Neural progenitor cell (in vitro differentiated cells): ENCODE measurements around the gene FAM131C. TPM values are rescaled to one million over a fixed set of nuclear protein-coding genes. Genes with fewer than 3 reads are reported as not detected.
"Not testable (repeated sequence)": the region's sequence is repeated elsewhere in the genome, so short reads cannot be mapped to it uniquely, and the experiment has no call there.

Experiments used
- DNase-seq: peaks from one replicate; pipeline ENCODE4 v3.0.0-alpha.2; 2016; ENCODE audit warnings: low spot score
- H2AFZ ChIP-seq: fragments of 200-600 bp; sonication (generic); replicated peaks from 2 replicates; pipeline ENCODE4 v1.6.1; 2016; ENCODE audit warnings: antibody characterized with exemption
- H3F3A ChIP-seq: fragments of 200-600 bp; sonication (generic); 2 replicates; pipeline ENCODE4 v1.6.1; 2016; ENCODE audit warnings: antibody characterized with exemption, low read depth
- H3K27ac ChIP-seq: fragments of 200-600 bp; sonication (generic); 2 replicates; pipeline ENCODE4 v1.5.1; 2016; ENCODE audit warnings: mild to moderate bottlenecking
- H3K27me3 ChIP-seq: fragments of 200-600 bp; sonication (generic); 2 replicates; pipeline ENCODE4 v1.6.1; 2016; ENCODE audit warnings: mild to moderate bottlenecking, moderate library complexity
- H3K36me3 ChIP-seq: fragments of 200-600 bp; sonication (generic); 2 replicates; pipeline ENCODE4 v1.5.1; 2016
- H3K4me1 ChIP-seq: fragments of 200-600 bp; sonication (generic); 2 replicates; pipeline ENCODE4 v1.6.1; 2016; ENCODE audit warnings: mixed run types
- H3K4me2 ChIP-seq: fragments of 200-600 bp; sonication (generic); 2 replicates; pipeline ENCODE4 v1.6.1; 2016
- H3K4me3 ChIP-seq: fragments of 200-600 bp; sonication (generic); 2 replicates; pipeline ENCODE4 v1.5.1; 2016
- H3K79me2 ChIP-seq: fragments of 200-600 bp; sonication (generic); 2 replicates; pipeline ENCODE4 v1.6.1; 2016; ENCODE audit warnings: low read depth
- H3K9ac ChIP-seq: fragments of 200-600 bp; sonication (generic); 2 replicates; pipeline ENCODE4 v1.6.1; 2016
- H3K9me3 ChIP-seq: fragments of 200-600 bp; sonication (generic); 2 replicates; pipeline ENCODE4 v1.5.1; 2016; ENCODE audit warnings: low read depth
- H4K20me1 ChIP-seq: fragments of 200-600 bp; sonication (generic); 2 replicates; pipeline ENCODE4 v1.6.1; 2016; ENCODE audit warnings: low read depth
- H3K27ac Mint-ChIP-seq: 3 replicates; pipeline ENCODE4 v1.8.0; 2021; ENCODE audit warnings: mixed read lengths
- H3K27me3 Mint-ChIP-seq: 2 replicates; pipeline ENCODE4 v1.8.0; 2022; ENCODE audit warnings: low read depth, mild to moderate bottlenecking, inconsistent platforms, moderate library complexity, mixed read lengths; ENCODE audit not compliant: insufficient read depth
- H3K36me3 Mint-ChIP-seq: 3 replicates; pipeline ENCODE4 v1.8.0; 2021; ENCODE audit warnings: mixed read lengths
- H3K4me1 Mint-ChIP-seq: 3 replicates; pipeline ENCODE4 v1.8.0; 2021; ENCODE audit warnings: mixed read lengths
- H3K4me3 Mint-ChIP-seq: 3 replicates; pipeline ENCODE4 v1.8.0; 2021; ENCODE audit warnings: mild to moderate bottlenecking, moderate library complexity, mixed read lengths
- H3K9me3 Mint-ChIP-seq: 3 replicates; pipeline ENCODE4 v1.8.0; 2020; ENCODE audit warnings: mixed read lengths
- EZH2 ChIP-seq: fragments of 200-600 bp; sonication (generic); IDR thresholded peaks from 2 replicates; pipeline ENCODE4 v1.6.1; 2017; ENCODE audit warnings: antibody characterized with exemption, mild to moderate bottlenecking, moderate library complexity
- EZH2phosphoT487 ChIP-seq: fragments of 200-600 bp; sonication (generic); IDR thresholded peaks from 2 replicates; pipeline ENCODE4 v1.6.1; 2017; ENCODE audit warnings: antibody characterized with exemption
- total RNA-seq: library from RNA; depleted of rRNA; stranded (reverse); fragments of >200 nt; gene quantifications from 2 replicates; pipeline ENCODE4 v1.2.3, GENCODE V29; 2015; ENCODE audit warnings: low replicate concordance
- TF ChIP-seq, protein P1 (sequence below): fragments of 200-600 bp; sonication (generic); IDR thresholded peaks from 2 replicates; pipeline ENCODE4 v1.5.1; 2017; ENCODE audit warnings: antibody characterized with exemption, mild to moderate bottlenecking

The FAM131C gene
- total RNA-seq, 1 donor from 2014 or later: 0.13 TPM

DNA sequence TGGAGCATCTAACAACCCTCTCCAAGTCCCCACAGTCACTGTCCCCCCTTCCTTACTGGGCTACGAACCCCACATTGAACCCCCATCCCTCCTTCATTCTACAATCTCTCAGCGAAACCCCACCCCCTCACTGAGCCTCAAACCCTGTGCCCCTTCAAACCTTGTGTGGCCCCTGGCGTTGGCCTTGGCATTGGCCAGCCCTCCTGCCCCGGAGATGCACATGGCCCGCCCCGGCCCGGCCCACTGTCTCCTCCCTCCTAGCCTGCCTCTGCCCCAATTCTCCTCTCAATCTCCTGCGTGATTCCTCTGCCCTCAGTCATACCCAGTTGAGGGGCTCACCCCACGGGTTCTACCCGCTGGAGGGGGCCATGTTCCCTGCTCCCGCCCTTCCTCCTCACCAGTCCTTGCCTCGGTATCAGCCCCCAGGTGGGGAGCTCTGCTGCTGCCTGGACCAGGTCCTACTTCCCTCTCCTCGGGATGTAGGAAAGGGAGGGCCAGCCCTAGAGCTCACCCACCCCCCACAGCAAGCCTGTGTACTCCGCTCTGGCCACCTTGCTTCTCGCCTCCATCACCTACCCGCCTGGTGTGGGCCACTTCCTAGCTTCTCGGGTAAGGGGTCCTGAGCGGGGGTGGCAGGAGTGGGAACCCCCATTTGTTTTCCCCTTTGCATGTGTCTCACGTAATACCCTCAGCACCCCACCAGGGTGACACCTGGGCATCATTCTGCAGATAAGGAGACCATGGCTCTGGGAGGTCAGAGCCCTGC, 45.0 kb downstream of the FAM131C start:
- Histone ChIP-seq H3K27me3 (peaks cover 23% of the 10 kb centered on the region), H3K4me3 (no peak overlapping the region), H3F3A (no peaks in the 10 kb centered on the region), H3K4me1 (peaks cover 7% of the 10 kb centered on the region), H3K36me3 (no peaks in the 10 kb centered on the region), H3K9ac (no peak overlapping the region), H2AFZ (no peak overlapping the region), H3K4me2 (no peak overlapping the region), H3K9me3 (no peaks in the 10 kb centered on the region), H4K20me1 (no peaks in the 10 kb centered on the region), H3K27ac (no peak overlapping the region), H3K79me2 (no peaks in the 10 kb centered on the region)
- Mint-ChIP-seq H3K9me3 (no peaks in the 10 kb centered on the region), H3K27ac (no peak overlapping the region), H3K27me3 (peaks cover 12% of the 10 kb centered on the region), H3K4me1 (peaks cover 11% of the 10 kb centered on the region), H3K4me3 (peak overlapping the region; percentile 38), H3K36me3 (no peaks in the 10 kb centered on the region)
- TF ChIP-seq, protein P1, sequence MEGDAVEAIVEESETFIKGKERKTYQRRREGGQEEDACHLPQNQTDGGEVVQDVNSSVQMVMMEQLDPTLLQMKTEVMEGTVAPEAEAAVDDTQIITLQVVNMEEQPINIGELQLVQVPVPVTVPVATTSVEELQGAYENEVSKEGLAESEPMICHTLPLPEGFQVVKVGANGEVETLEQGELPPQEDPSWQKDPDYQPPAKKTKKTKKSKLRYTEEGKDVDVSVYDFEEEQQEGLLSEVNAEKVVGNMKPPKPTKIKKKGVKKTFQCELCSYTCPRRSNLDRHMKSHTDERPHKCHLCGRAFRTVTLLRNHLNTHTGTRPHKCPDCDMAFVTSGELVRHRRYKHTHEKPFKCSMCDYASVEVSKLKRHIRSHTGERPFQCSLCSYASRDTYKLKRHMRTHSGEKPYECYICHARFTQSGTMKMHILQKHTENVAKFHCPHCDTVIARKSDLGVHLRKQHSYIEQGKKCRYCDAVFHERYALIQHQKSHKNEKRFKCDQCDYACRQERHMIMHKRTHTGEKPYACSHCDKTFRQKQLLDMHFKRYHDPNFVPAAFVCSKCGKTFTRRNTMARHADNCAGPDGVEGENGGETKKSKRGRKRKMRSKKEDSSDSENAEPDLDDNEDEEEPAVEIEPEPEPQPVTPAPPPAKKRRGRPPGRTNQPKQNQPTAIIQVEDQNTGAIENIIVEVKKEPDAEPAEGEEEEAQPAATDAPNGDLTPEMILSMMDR: no peak
- TF ChIP-seq EZH2 (no peak), EZH2phosphoT487 (no peak)
- no peak for DNase-seq

DNA sequence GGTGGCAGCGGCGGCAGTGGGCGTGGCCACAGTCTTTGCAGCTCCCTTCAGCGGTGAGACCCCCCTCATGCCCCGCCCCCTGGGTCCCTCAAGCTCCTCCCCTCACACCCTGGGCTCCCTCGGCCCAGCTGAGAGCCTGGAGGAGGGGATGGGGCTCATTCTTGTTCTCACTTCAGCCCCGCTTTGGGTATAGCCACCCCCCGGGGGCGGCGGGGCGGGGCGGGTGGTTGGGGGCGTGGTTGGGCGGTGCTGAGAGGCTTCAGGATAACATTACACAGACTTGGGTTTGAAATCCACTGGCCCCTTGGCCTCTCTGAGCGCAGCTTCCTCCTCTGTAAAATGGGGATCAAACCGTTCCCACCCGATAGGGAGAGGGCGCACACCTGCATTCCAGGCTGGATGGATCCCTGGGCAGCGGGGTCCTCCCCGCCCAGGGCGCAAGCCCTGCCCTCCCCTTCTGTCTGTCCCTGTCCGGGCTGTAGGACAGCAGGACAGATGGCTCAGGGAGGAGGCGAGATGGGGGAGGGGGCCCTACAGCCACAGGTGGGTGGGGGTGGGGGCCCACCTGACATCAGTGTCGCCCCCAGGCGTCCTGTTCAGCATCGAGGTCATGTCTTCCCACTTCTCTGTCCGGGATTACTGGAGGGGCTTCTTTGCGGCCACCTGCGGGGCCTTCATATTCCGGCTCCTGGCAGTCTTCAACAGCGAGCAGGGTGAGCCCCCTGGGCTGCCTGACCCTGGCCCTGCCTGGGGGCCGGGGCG, 46.5 kb downstream of the FAM131C start:
- H3K4me1 ChIP-seq: peaks cover 7% of the 10 kb centered on the region
- H3K4me3 Mint-ChIP-seq: peak overlapping the region; percentile 58
- no peaks in the 10 kb centered on the region for H3K9me3 ChIP-seq
- H3K9me3 Mint-ChIP-seq: no peaks in the 10 kb centered on the region
- H3K4me2 ChIP-seq: peak overlapping the region; percentile 76
- H3K79me2 ChIP-seq: no peaks in the 10 kb centered on the region
- TF ChIP-seq EZH2: no peak
- no peak for TF ChIP-seq EZH2phosphoT487
- TF ChIP-seq, protein P1: no peak
- H3F3A ChIP-seq: no peaks in the 10 kb centered on the region
- peaks cover 13% of the 10 kb centered on the region for H3K27me3 Mint-ChIP-seq
- H3K27ac Mint-ChIP-seq: no peak overlapping the region
- H3K36me3 Mint-ChIP-seq: no peaks in the 10 kb centered on the region
- no peaks in the 10 kb centered on the region for H3K36me3 ChIP-seq
- peaks cover 4% of the 10 kb centered on the region for H3K4me1 Mint-ChIP-seq
- no peak overlapping the region for H3K27ac ChIP-seq
- no peak overlapping the region for H3K9ac ChIP-seq
- H3K27me3 ChIP-seq: peaks cover 23% of the 10 kb centered on the region
- H2AFZ ChIP-seq: peak overlapping the region; percentile 50
- H3K4me3 ChIP-seq: peak overlapping the region; percentile 38
- H4K20me1 ChIP-seq: no peaks in the 10 kb centered on the region
- DNase-seq: peak; percentile 94

DNA sequence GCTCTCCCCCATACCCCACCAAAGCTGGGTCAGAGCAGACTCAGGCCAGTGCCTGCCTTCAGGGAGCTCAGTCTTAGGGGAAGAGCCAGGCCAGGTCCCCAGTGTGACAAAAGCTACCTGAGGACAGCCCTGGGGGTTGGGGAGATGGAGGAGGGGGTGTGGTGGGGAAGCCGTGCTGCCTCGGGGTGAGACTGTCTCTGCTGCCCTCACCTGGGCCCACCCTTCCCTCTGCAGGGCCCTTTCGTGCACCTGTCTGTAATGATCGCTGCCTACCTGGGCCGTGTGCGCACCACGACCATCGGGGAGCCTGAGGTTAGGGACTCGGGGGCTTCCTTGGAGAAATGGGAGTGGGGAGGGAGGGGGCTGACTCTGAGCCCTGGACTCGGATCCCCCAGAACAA, 47.1 kb downstream of the FAM131C start:
- not testable (repeated sequence) for H3K9me3 Mint-ChIP-seq, H3K36me3 Mint-ChIP-seq, H3K4me1 ChIP-seq, H3K4me3 Mint-ChIP-seq, H3K79me2 ChIP-seq, H2AFZ ChIP-seq, H3F3A ChIP-seq, H3K36me3 ChIP-seq, H3K9ac ChIP-seq, H3K27ac Mint-ChIP-seq, H3K4me1 Mint-ChIP-seq, DNase-seq, H3K27ac ChIP-seq, H4K20me1 ChIP-seq, H3K9me3 ChIP-seq
- Histone ChIP-seq H3K4me3 (peak overlapping the region; percentile 38), H3K27me3 (peaks cover 23% of the 10 kb centered on the region), H3K4me2 (peak overlapping the region; percentile 76)
- H3K27me3 Mint-ChIP-seq: peaks cover 18% of the 10 kb centered on the region
